ENCODE results near the gene KRTAP10-11. TPM values are rescaled to one million over a fixed set of nuclear protein-coding genes. Genes with fewer than 3 reads are reported as not detected.

KRTAP10-11 gene
- polyA plus RNA-seq, 1 of the 3 experiments (the other 2 are of a cell fraction), result not detected

DNA sequence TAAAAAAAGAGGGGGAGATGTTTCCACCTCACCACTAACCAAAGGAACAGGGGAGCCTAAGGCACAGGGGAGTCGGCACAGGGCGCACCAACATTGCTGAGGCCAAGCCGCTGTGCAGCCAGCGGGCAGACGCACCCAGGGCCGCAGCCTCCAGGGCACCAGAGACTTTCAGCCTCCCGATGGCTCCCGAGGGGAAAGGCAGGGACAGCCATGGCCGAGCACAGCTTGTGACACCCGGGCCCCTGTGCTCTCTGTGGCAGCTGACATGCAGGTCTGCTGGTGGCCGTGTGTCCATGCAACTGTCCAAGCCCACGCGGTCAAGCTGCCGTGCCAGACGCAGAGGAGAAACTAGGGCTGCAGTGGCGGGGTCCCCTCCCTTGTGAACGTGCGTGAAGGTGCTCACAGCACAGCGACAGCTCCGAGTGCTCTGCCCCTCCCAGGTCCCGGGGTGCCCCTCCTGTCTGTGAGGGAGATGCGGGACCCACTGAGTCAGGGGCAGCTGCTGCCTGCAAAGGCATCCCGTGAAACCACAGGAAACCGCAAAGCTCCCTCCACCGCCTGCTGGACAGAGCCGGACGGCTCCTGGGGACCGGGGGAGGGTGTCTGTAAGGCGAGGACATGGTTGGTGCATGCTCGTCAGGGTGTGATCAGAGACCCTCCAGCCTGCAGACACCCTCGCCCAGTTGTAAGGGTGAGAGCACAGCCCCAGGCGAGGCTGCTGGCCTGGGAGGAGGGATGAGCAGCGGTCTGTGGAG is 2.5 kb downstream of the KRTAP10-11 start:
- H3K9me2 ChIP-seq, result no peaks in the 10 kb centered on the region
- no peaks in the 10 kb centered on the region for H4K20me1 ChIP-seq (ENCODE audit: insufficient read depth)
- no peaks in the 10 kb centered on the region for H3F3A ChIP-seq (replicated peaks; ENCODE audit: insufficient read depth)
- DNase-seq, result no peak
- H3K27me3 ChIP-seq (ENCODE audit: insufficient read depth), result peaks cover 53% of the 10 kb centered on the region
- H3K4me3 ChIP-seq (ENCODE audit: low read depth in 2 of 2, low read length in 1 of 2), result no peak overlapping the region
- H3K36me3 ChIP-seq (replicated peaks in 1 of 2; ENCODE audit: control insufficient read depth in 1 of 2, insufficient read depth in 2 of 2, low read length in 1 of 2), result no peaks in the 10 kb centered on the region
- H3K4me2 ChIP-seq, result no peak overlapping the region
- H2AFZ ChIP-seq (ENCODE audit: low read depth), result no peak overlapping the region
- WGBS (ENCODE audit: low lambda C conversion rate), result 14% methylated on average over 24 of the region's 33 CpGs
- POLR2A ChIA-PET, result interaction anchor here (0.6 kb wide), 1 partner anchor 50 kb away, joined by 3 read pairs; no protein-coding TSS in a partner anchor
- H3K79me2 ChIP-seq (ENCODE audit: insufficient read depth), result no peaks in the 10 kb centered on the region
- no peak for TF ChIP-seq JUND (IDR thresholded peaks at IDR 0.05)
- no peak for TF ChIP-seq GATA2 (CRISPR knock-in tag; IDR thresholded peaks at IDR 0.05)
- no peak for TF ChIP-seq NFIC (IDR thresholded peaks at IDR 0.05; ENCODE audit: borderline replicate concordance)
- TF ChIP-seq RCOR1 (IDR thresholded peaks at IDR 0.05; ENCODE audit: low read length), result no peak
- no peak for TF ChIP-seq CHD2 (IDR thresholded peaks at IDR 0.05; ENCODE audit: low read length, partially characterized antibody)
- TF ChIP-seq MEF2A (IDR thresholded peaks at IDR 0.05; ENCODE audit: borderline replicate concordance, low read depth), result no peak
- TF ChIP-seq, protein P1, sequence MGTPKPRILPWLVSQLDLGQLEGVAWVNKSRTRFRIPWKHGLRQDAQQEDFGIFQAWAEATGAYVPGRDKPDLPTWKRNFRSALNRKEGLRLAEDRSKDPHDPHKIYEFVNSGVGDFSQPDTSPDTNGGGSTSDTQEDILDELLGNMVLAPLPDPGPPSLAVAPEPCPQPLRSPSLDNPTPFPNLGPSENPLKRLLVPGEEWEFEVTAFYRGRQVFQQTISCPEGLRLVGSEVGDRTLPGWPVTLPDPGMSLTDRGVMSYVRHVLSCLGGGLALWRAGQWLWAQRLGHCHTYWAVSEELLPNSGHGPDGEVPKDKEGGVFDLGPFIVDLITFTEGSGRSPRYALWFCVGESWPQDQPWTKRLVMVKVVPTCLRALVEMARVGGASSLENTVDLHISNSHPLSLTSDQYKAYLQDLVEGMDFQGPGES (IDR thresholded peaks at IDR 0.05; ENCODE audit: low read depth, low read length), result no peak
- no peak for TF ChIP-seq EZH2phosphoT487 (IDR thresholded peaks at IDR 0.05; ENCODE audit: borderline replicate concordance, low read depth)
- TF ChIP-seq FOXM1 (IDR thresholded peaks at IDR 0.05; ENCODE audit: low read depth), result no peak
- no peak for TF ChIP-seq EP300 (IDR thresholded peaks at IDR 0.05; ENCODE audit: borderline replicate concordance in 1 of 2, low read depth in 1 of 2, low read length in 1 of 2)
- TF ChIP-seq FOSL2 (IDR thresholded peaks at IDR 0.05; ENCODE audit: borderline replicate concordance, low read depth), result no peak
- TF ChIP-seq POLR2AphosphoS5 (IDR thresholded peaks at IDR 0.05; ENCODE audit: low read depth, low read length), result no peak
- TF ChIP-seq RAD21 (IDR thresholded peaks at IDR 0.05; ENCODE audit: low read length), result no peak
- no peak for TF ChIP-seq YY1 (IDR thresholded peaks at IDR 0.05; ENCODE audit: low read depth)
- TF ChIP-seq, protein P2, sequence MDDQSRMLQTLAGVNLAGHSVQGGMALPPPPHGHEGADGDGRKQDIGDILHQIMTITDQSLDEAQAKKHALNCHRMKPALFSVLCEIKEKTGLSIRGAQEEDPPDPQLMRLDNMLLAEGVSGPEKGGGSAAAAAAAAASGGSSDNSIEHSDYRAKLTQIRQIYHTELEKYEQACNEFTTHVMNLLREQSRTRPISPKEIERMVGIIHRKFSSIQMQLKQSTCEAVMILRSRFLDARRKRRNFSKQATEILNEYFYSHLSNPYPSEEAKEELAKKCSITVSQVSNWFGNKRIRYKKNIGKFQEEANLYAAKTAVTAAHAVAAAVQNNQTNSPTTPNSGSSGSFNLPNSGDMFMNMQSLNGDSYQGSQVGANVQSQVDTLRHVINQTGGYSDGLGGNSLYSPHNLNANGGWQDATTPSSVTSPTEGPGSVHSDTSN (IDR thresholded peaks at IDR 0.05), result no peak
- no peak for TF ChIP-seq TAF1 (IDR thresholded peaks at IDR 0.05; ENCODE audit: borderline replicate concordance, low read depth, low read length)
- no peak for TF ChIP-seq NRF1 (IDR thresholded peaks at IDR 0.05; ENCODE audit: low read depth, low read length)
- TF ChIP-seq SMC3 (IDR thresholded peaks at IDR 0.05; ENCODE audit: low read depth, low read length), result no peak
- TF ChIP-seq, protein P3, sequence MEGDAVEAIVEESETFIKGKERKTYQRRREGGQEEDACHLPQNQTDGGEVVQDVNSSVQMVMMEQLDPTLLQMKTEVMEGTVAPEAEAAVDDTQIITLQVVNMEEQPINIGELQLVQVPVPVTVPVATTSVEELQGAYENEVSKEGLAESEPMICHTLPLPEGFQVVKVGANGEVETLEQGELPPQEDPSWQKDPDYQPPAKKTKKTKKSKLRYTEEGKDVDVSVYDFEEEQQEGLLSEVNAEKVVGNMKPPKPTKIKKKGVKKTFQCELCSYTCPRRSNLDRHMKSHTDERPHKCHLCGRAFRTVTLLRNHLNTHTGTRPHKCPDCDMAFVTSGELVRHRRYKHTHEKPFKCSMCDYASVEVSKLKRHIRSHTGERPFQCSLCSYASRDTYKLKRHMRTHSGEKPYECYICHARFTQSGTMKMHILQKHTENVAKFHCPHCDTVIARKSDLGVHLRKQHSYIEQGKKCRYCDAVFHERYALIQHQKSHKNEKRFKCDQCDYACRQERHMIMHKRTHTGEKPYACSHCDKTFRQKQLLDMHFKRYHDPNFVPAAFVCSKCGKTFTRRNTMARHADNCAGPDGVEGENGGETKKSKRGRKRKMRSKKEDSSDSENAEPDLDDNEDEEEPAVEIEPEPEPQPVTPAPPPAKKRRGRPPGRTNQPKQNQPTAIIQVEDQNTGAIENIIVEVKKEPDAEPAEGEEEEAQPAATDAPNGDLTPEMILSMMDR (IDR thresholded peaks at IDR 0.05), result no peak
- CTCF ChIA-PET, result interaction anchor here (1.9 kb wide), 1 partner anchor 11 kb away, joined by 4 read pairs; the partner anchor contains the start of gene KRTAP10-10
- H3K27ac ChIP-seq (ENCODE audit: low read depth in 2 of 2, low read length in 1 of 2), result no peak overlapping the region
- no peaks in the 10 kb centered on the region for H3K4me1 ChIP-seq (ENCODE audit: control insufficient read depth in 1 of 2, insufficient read depth in 2 of 2, low read depth in 1 of 2, low read length in 1 of 2)
- H3K9me3 ChIP-seq, result 0 out of 2 replicates have a peak, but pooled peaks cover 5% of the 10 kb centered on the region
- no peak overlapping the region for H3K9ac ChIP-seq

All from SK-N-SH (cell line).